Activated CD8-positive, alpha-beta memory T cell treated with anti-CD3 and anti-CD28 coated beads, Interleukin-2, amount 50 U/mL, for 24 hours (primary cell): Measurements from ENCODE around the gene TMIGD1.
"Not testable (repeated sequence)": the region's sequence is repeated elsewhere in the genome, so short reads cannot be mapped to it uniquely, and the experiment has no call there.

Experiments used
- DNase-seq: peaks from one replicate; pipeline ENCODE4 v3.0.0-alpha.2; 2020; ENCODE audit errors: extremely low read depth

Gene TMIGD1

DNA sequence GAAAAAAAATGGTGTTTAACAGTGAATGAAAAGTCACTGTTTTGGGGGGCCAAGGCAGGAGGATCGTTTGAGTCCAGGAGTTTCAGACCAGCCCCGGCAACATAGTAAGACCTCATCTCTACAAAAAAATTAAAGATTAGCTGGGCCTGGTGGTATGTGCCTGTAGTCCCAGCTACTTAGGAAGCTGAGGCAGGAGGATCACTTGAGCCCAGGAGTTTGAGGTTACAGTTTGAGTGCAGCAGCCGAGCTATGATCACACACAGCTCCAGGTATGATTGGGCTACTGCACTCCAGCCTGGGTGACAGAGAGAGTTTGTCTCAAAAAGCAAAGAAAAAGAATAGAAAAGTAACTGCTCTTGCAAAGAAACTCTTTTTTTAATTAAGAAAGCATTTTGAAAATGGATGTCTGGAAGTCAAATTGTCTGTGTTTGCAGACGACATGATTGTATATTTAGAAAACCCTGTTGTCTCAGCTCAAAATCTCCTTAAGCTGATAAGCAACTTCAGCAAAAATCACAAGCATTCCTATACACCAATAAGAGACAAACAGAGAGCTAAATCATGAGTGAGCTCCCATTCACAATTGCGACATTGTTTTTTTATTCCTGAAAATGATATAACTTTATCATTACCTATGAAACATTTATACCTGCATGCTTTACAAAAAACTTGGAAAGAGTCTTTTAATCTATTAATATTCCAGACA is 24.4 kb upstream of the TMIGD1 start:
- DNase-seq, result no peak

DNA sequence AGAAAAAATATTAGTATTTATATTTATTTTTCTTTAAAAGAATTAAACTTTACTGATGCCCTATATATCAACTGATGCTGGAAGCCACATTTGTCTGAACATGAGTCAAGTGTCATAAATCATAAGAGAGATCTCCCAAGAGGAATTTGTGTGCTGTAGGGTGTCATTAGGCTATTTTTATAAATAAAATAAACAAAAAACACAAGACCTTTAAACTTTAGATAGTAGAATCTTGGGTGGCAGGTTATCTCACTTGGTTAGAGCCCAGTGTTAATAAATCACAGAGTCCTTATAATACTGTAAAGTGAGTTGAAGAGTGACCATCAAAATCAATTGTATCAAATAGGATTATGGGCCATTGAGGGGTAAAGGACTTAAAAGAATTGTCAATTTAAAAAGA is 23.6 kb upstream of the TMIGD1 start:
- no peak for DNase-seq

DNA sequence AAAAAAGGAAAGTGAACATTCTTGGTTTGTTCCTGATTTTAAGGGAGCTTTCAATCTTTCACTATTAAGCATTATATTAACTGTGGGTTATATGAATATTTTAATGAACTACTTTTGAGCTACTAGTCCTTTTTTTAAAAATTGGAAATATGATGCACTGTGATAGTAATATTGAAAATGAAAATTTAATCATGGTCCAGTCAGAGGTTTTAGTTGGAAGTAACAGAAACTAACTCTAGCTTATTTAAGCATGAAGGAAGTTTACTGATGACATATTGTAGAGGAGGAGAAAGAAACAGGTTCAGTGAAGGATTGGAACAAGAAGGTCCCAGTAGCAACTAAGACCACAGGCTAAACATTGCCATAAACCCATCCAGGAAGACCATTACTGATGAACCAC is 20.8 kb upstream of the TMIGD1 start:
- no peak for DNase-seq

DNA sequence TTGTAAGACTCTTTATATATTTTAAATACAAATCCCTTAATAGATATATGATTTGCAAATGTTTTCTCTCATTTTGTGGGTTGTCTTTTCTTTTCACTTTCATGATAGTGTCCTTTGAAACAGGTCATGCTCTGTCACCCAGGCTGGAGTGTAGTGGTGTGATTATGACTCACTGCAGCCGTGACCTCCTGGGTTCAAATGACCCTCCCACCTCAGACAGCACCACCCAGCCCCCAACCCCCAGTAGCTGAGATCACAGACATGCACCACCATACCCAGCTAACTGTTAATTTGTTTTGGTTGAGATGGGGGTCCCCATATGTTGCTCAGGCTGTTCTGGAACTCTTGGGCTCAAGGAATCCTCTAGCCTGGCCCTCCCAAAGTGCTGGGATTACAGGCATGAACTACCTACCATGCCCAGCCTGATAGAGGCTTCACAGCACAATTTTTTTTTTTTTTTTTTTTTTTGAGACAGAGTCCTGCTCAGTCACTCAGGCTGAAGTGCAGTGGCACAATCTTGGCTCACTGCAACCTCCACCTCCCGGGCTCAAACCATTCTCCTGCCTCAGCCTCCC is 18.5 kb upstream of the TMIGD1 start:
- DNase-seq, result no peak

DNA sequence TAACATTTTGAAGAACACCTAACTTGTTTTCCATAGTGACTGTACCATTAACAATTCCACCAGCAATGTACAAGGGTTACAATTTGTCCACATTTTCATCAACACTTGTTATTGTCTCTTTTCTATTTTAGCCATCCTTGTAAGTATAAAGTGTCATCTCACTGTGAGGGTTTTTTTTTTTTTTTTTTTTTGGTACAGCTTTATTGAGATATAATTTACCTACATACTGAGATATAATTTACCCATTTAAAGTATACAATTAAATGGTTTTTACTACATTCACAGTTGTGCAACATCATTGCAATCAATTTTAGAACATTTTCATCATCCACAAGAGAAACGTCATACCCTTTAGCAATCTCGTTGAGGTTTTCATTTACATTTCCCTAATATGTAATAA is 17.9 kb upstream of the TMIGD1 start:
- DNase-seq, result no peak

DNA sequence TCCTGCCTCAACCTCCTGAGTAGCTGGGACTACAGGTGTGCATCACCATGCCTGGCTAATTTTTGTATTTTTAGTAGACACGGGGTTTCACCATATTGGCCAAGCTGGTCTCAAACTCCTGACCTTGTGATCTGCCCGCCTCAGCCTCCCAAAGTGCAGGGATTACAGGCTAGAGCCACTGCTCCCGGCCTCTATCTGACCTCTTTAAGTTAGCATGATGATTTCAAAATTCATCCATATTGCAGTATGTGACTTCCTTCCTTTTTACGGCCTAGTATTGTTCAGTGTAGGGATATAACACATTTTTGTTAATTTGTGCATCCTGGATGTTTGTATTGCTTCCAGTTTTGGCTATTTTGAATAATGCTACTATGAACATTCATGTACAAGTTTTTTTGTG is 17.4 kb upstream of the TMIGD1 start:
- DNase-seq, result not testable (repeated sequence)

DNA sequence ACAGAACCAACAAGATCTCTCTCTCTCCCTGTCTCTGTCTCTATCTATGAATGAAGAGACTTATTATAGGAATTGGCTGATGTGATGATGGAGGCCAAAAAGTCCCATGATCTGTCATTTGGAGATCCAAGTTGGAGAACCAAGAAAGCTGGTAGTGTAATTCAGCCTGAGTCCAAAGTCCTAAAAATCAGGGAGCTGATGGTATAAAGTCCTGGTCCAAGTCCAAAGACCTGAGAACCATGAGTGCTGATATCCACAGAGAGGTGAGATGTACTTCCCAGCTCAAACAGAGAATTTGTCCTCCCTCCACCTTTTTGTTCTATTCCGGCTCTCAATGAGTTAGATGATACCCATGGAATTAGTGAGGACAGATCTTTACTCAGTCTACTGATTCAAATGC is 15.4 kb upstream of the TMIGD1 start:
- no peak for DNase-seq

DNA sequence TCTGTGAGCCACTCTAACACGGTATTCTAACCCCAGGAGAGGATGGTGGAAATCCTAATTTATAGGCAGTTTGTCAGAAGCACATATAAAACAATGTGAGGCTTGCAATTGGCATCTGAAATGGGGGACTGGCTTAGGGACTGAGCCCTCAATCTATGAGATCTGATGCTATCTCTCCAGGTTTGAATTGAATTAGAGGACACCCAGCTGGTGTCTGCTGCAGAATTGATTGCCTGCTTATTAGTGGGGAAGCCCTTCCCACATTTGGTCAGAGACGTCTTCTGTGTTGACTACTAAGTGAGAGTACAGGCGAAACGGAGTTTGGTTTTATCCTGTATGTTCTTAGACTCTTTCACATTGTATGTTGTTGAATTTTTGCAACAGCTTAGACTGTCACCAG is 13.6 kb upstream of the TMIGD1 start:
- DNase-seq, result no peak

DNA sequence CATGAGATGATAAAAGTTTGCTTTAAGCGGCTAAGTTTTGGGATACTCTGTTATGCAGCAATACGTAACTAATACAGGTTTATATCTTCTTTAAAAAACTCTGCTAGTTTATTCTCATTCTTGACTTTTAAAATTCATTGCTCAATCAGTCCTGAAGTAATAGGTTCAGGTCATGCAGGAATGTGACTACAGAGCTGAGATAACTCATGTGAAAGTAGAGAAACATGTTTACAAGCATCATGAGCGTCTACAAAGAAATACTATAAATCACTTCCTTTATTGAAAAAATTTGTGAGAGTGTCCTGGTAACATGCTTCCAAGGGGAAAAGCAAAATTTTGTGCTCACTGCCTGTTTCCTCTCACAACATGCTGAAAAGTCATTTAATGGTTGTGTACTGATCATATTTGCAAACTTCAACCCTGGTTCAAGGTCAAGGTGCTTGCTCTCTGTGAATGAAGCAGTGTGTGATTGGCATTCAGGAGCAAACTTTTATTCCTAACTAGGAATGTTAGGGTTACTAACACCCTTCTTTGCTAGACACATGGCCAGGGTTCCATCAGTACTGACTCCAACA is 12.5 kb upstream of the TMIGD1 start:
- DNase-seq, result no peak

DNA sequence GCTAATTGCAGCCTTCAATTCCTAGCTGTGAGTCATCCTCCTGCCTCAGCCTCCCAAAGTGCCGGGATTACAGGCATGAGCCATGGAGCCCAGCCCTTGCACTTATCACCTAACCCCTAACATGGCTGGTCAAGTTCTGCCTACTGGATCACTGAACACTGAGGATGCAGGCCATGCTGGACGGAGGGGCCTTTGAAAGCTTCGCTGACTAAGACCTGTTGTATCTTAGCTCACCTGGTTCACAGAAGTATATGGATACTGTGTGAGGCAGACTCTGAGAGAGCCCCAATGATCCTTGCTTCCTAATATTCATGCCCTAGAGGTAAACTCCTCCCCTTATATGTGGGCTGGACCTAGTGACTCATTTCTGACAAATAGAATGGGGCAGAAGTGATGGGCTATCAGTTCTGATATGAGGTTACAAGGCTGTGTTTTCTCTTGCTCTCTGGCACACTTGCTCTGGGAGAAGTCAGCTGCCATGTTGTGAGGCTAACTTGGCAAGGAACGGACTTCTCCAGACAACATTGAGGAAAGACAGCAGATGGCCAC is 11.7 kb upstream of the TMIGD1 start:
- DNase-seq, result no peak

DNA sequence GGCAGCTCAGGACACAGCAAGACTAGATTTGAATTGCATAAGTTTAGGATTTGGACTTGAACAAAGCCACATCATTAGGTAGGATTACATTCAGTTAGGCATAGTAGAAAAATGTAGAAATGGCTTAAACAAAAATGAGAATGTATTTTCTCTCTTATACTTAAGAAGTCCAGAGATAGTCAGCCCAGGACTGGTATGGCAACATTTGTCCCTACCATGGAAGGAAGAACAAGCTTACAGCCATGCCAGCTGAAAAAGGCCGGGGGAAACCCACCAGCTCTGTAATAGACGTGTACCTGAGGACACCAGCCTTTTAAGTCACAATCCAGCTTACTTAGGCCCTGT is 11.2 kb upstream of the TMIGD1 start:
- DNase-seq, result no peak

DNA sequence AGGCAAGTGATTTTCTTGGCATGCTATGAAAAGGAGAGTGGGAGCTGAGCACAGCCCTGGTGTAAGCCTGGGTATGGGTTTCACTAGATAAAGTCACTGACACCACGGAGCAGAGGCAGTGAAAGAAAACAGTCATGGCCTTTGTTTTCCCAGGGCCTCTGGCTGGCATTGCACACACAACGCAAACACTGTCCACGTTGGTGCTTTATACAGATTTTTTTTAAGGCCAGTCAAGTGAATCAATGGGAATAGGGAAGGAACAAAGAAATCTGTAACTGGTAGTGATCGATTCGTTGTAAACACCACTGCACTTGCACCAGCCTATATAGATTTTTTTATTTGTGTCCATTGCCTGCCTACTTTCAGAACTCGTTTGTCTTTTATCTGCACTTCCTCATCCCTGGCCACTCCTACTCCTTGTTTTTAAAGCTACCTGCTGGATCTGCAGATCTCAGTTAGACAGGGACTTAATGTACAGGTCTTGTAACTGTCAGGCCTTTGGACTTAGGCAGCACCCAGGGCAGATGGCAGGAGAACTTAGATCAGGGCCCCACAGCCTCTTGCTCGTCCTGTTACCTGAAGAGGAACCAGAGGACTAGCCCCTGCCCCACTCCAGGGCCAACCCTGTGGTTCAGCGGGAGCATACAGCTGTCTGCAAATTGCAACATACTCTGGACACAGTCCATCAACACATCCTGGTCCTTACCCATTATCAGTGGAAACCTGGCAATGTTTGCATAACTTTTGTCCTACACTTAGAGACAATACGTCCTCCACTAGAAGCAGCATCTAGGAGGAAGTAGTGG is 10.6 kb upstream of the TMIGD1 start:
- DNase-seq, result no peak

DNA sequence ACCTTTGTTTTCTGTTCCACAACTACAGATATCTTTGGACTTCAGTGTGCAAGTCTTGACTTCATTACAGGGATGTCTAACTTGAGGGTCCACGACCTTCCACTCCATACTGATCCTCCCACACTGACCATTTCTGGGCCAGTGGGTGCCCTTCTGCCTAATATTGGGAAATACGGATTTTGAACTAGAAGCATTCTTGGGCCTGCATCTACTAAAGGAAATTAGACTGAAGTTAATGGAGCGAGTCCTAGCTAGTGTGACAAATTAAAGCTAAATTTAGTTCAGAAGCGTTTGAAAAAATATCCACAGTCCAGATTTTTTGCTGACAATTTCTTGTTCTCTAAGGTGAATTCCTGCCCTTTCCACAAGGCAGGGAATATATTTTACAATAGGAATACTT is 9.9 kb upstream of the TMIGD1 start:
- DNase-seq, result no peak

DNA sequence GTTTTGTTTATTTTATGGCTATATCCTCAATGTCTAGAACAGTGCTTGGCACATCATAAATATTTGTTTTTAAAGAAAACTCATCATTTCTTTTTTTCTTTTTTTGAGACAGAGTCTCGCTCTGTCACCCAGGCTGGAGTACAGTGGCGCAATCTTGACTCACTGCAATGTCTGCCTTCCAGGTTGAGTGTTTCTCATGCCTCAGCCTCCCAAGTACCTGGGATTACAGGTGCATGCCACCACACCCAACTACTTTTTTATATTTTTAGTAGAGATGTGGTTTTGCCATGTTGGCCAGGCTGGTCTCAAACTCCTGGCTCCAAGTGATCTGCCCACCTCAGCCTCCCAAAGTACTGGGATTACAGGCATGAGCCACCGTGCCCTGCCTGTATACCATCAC is 9.4 kb upstream of the TMIGD1 start:
- DNase-seq, result not testable (repeated sequence)

DNA sequence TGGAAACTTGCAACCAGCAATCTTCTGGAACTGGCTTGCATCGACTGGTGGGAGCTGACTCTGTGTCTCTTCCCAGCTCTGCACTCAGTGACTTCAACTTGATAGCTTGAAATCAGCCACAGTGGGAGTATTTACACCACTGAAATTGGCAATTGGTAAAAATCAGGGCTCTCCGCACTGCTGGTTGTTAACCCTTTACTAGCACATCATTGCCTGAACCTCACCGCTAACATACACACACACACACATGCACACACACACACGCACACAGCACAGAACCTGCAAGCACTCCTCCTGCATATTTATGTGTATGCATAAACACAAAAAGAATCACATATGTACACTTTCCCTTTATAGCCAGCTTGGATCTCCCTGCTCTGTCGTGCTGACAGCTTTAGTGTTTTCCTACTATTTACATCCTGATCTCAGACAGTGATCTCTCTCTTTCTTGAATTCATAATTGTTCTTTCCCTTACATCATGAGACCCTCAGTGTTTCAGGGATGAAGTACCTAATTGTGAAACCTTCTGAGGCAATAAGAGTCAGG is 7.9 kb upstream of the TMIGD1 start:
- no peak for DNase-seq

DNA sequence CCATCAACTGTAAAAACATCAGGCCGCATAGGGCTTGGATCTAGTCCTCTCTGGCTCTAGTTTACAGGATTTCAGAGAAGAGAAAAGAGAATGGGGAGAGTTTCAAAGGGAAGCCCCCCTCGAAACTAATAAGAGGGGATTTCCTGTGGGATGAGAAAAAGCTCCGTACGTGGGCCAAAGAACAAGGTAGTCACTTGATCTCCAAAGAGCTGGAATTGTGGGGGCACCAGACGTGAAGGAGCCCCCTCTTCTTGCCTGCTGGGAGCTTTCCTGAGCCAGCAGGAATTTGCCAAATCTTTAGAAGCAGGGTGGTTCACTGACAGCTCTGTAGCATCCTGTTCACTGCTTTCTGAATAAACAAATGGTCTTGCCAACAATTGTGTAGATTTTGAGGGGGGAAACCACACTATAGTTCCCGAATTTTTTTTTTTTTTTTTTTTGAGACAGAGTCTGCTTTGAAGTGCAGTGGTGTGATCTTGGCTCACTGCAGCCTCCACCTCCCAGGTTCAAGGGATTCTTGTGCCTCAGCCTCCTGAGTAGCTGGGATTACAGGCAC is 7.0 kb upstream of the TMIGD1 start:
- no peak for DNase-seq

DNA sequence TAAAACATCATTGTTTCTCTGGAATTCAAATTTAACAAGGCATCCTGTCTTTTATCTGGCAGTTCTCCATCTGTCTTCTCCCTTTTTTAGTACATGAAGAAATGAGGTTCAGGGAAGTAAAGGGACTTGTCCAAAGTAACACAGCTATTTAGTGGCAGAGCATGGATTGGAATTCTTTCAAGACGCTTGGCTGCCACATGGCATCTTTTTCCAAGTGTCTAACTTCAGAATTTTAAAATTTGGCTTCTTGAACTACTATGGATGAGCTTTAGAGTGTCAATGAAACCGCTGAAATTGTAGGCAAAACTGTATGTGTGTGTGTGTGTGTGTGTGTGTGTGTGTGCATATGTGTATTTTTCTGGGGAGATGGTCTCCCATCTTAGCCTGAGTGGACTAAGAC is 5.2 kb upstream of the TMIGD1 start:
- no peak for DNase-seq

DNA sequence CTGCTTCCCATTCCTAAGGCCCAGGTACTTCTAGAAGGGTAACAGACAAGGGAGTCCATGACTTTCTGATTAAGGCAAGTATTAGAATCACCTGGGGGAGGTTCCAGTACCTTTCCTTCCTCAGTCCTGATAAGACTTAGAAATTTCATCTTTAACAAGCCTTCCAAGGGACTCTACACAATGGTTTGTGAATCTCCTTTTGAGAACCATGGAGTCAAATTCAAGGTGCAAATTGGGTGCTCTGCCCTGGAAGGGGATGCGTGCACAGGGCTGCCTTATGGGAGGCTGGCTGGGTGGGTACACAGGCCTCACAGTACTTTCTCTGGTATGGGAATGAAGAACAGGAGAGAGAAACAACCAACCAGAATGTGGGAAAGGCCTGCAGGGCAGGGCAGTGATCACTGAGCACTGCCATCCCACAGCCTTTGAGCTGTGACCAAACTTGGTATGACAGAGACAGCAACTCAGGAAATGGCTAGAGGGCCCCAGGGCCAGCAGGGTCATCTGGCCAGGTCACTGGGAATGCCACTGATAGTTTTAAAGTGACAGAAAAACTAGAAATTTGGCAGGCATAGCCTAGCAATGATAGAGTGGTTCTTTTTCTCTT is 3.6 kb upstream of the TMIGD1 start:
- no peak for DNase-seq

DNA sequence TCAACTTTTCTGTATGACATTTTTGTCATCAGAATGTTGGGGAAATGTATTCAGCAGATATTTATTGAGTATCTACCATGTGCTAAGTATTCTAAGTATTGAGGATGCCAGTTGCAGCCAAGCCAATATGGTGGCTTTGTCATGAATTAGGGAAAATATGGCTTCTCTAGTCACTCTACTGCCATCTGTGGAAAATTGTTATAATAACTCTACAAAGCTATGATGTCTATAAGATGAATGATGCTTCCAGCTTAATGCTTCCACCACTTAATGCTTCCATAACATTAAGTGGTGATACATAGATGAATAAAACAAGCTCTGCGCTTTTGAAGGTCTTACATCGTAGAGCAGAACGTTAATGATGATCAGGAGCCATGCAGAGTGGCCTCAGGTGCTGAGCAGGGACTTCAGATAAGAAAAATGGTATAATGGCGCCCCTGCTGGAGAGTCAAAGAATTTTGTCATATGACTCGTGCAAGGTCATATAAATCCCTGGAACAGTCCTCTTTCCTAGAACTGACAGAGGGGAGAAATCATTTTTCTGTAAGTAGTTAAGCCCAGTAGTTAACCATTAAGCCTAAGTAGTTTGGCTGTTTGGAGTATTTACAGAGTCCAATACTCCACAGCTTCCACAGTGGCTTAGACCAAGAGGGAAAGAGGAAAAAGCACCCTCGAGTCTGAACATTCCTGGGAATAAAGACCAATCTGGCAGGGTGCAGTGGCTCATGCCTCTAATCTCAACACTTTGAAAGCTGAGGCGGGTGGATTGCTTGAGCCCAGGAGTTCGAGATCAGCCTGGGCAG is 2.7 kb upstream of the TMIGD1 start:
- no peak for DNase-seq

DNA sequence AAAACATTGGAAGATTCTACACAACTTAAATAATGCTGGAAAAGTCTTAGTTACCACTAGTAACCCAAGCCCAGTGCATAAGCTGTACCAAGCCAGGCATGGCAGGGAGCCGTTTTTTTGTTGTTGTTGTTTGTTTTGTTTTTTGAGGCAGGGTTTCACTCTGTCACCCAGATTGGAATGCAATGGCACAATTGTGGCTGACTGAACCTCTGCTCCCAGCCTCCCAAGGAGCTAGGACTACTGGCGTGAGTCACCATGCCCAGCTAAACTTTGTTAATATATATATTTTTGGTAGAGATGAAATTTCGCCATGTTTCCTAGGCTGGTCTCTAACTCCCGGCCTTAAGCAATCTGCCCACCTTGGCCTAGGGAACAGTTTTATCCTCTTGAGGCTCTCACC is 564 bp upstream of the TMIGD1 start:
- DNase-seq, result no peak

DNA sequence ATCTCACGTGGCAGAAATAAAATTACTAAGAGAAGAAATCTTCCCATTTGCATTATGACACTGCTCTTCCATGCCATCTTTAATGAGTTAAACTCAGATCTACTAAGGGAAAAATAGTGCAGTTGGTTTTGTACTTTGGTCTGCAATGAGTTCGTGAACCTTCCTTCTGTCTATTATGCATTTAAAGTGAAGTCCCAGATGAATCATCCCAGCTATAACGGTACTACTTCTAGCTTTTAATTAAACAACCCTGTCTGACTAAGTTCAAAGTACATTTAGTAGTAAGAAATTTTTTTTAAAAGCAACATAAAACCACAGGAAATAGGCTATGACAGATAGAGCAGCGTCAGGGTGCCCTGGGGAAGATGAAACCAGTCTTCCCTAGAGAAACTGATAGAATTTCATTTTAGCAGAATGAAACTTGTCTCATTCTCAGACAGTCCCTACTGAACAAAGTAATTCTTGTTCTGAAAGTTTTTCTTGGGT is 1.8 kb downstream of the TMIGD1 start:
- no peak for DNase-seq
